RWPE1 (cell line): ENCODE data around the gene ALKAL2.

ENCODE experiments used
- CTCF ChIA-PET: fragments of 350-600 bp; sonication (Branson Sonifier 250); formaldehyde crosslinking; extraction: SDS; loops from one replicate; lab custom pipeline; 2021; lab: Yijun Ruan, JAX
- POLR2A ChIA-PET: fragments of 400-600 bp; formaldehyde crosslinking; extraction: SDS; loops from one replicate; lab custom pipeline; 2020; ENCODE audit warnings: antibody characterized with exemption; ENCODE audit not compliant: low non-redundant PET; lab: Yijun Ruan, JAX
- DNase-seq: peaks from one replicate; pipeline ENCODE4 v3.0.0; 2012; ENCODE audit warnings: low spot score
- H3K27ac ChIP-seq: fragments of 450-650 bp; 2 replicates; pipeline ENCODE4 v1.5.1; 2017
- CTCF ChIP-seq: fragments of 450-650 bp; conservative IDR thresholded peaks from 2 replicates; pipeline ENCODE4 v1.5.1; 2017; ENCODE audit warnings: low read depth, mild to moderate bottlenecking

Gene ALKAL2

GRCh38 chr2:254241-254640 is 33.6 kb downstream of the ALKAL2 start:
- TF ChIP-seq CTCF, result no peak
- POLR2A ChIA-PET, result no interaction called here
- CTCF ChIA-PET, result interaction anchor here (0.7 kb wide), 1 partner anchor 39 kb away, joined by 3 read pairs; no protein-coding TSS in a partner anchor
- H3K27ac ChIP-seq, result no peak overlapping the region
- no peak for DNase-seq

- POLR2A ChIA-PET, result no interaction called here
- H3K27ac ChIP-seq, result no peak overlapping the region
- TF ChIP-seq CTCF, result no peak
- CTCF ChIA-PET, result no interaction called here
- no peak for DNase-seq
Measured at GRCh38 chr2:253202-253638, 34.7 kb downstream of the ALKAL2 start.

- TF ChIP-seq CTCF, result no peak
- no peak for DNase-seq
- H3K27ac ChIP-seq, result no peak overlapping the region
- CTCF ChIA-PET, result interaction anchor here (0.9 kb wide), 1 partner anchor 249 kb away, joined by 3 read pairs; no protein-coding TSS in a partner anchor
- POLR2A ChIA-PET, result no interaction called here
Measured at GRCh38 chr2:252001-252602, 35.8 kb downstream of the ALKAL2 start.

GRCh38 chr2:249538-250042 is 38.3 kb downstream of the ALKAL2 start:
- ChIA-PET POLR2A (no interaction called here), CTCF (interaction anchor here (0.7 kb wide), 1 partner anchor 136 kb away, joined by 5 read pairs; no protein-coding TSS in a partner anchor)
- H3K27ac ChIP-seq, result no peak overlapping the region
- no peak for TF ChIP-seq CTCF
- no peak for DNase-seq

- CTCF ChIA-PET, result no interaction called here
- TF ChIP-seq CTCF, result no peak
- no peak overlapping the region for H3K27ac ChIP-seq
- no peak for DNase-seq
- POLR2A ChIA-PET, result no interaction called here
Measured at GRCh38 chr2:248724-249123, 39.2 kb downstream of the ALKAL2 start.

GRCh38 chr2:246489-247144 is 41.3 kb downstream of the ALKAL2 start:
- ChIA-PET CTCF (interaction anchor here (0.6 to 1.1 kb wide), 4 partner anchors 8 to 391 kb away, joined by 3 to 5 read pairs (median 4); no protein-coding TSS in a partner anchor), POLR2A (no interaction called here)
- TF ChIP-seq CTCF, result peak; percentile 61
- H3K27ac ChIP-seq, result no peak overlapping the region
- DNase-seq, result peak; percentile 38
